ENCODE measurements around the gene MANEA. TPM values are rescaled to one million over a fixed set of nuclear protein-coding genes. Genes with fewer than 3 reads are reported as not detected.

MANEA gene
- total RNA-seq, 1 donor from 2014 or later = 16.3 TPM

DNA sequence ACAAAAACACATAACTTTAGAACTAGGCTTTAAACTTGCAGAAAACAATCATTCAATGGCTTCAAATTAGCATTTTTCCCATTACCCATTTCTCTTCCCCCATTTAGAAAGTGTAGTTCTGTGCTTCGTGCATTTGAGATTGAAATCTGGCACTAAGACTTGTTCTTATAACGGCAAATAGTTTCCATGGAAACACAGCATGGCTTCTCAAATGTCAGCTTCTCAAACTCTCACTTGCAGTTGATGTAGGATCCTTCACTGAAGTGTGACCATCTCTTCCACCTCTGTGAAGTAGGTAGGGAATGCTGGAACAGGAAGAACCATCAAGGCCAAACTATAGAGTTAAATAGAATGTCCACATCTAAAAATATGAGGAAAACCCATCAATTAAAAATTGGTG lies 52.2 kb downstream of the MANEA start:
- TF ChIP-seq, protein P1, sequence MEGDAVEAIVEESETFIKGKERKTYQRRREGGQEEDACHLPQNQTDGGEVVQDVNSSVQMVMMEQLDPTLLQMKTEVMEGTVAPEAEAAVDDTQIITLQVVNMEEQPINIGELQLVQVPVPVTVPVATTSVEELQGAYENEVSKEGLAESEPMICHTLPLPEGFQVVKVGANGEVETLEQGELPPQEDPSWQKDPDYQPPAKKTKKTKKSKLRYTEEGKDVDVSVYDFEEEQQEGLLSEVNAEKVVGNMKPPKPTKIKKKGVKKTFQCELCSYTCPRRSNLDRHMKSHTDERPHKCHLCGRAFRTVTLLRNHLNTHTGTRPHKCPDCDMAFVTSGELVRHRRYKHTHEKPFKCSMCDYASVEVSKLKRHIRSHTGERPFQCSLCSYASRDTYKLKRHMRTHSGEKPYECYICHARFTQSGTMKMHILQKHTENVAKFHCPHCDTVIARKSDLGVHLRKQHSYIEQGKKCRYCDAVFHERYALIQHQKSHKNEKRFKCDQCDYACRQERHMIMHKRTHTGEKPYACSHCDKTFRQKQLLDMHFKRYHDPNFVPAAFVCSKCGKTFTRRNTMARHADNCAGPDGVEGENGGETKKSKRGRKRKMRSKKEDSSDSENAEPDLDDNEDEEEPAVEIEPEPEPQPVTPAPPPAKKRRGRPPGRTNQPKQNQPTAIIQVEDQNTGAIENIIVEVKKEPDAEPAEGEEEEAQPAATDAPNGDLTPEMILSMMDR (IDR thresholded peaks at IDR 0.05) = no peak
- TF ChIP-seq EZH2 (IDR thresholded peaks at IDR 0.05) = no peak
- no peak for TF ChIP-seq EZH2phosphoT487 (IDR thresholded peaks at IDR 0.05)

GRCh38 chr6:95636552-95637431 lies 59.5 kb downstream of the MANEA start:
- H3K4me3 Mint-ChIP-seq = no peak overlapping the region
- no peak for TF ChIP-seq EZH2 (IDR thresholded peaks at IDR 0.05)
- no peak for TF ChIP-seq EZH2phosphoT487 (IDR thresholded peaks at IDR 0.05)
- TF ChIP-seq, protein P1 (IDR thresholded peaks at IDR 0.05) = no peak
- no peak overlapping the region for H3K27ac Mint-ChIP-seq
- Histone ChIP-seq H3K79me2 (ENCODE audit: low read depth) (no peaks in the 10 kb centered on the region), H2AFZ (replicated peaks) (no peak overlapping the region), H4K20me1 (ENCODE audit: low read depth) (no peaks in the 10 kb centered on the region), H3K36me3 (no peaks in the 10 kb centered on the region), H3K4me3 (no peak overlapping the region), H3K9me3 (ENCODE audit: low read depth) (no peaks in the 10 kb centered on the region), H3K4me2 (no peak overlapping the region), H3K27ac (no peak overlapping the region), H3K4me1 (peaks cover 6% of the 10 kb centered on the region), H3F3A (ENCODE audit: low read depth) (no peaks in the 10 kb centered on the region), H3K27me3 (no peaks in the 10 kb centered on the region), H3K9ac (no peak overlapping the region)
- H3K9me3 Mint-ChIP-seq = peaks cover 4% of the 10 kb centered on the region
- H3K27me3 Mint-ChIP-seq (ENCODE audit: insufficient read depth, low read depth) = peaks cover 2% of the 10 kb centered on the region
- no peak for DNase-seq (ENCODE audit: low spot score)
- H3K36me3 Mint-ChIP-seq = no peaks in the 10 kb centered on the region
- H3K4me1 Mint-ChIP-seq = peaks cover 2% of the 10 kb centered on the region

More for the DNA sequence above, 52.2 kb downstream of the MANEA start:
- H3F3A ChIP-seq (ENCODE audit: low read depth) = no peaks in the 10 kb centered on the region
- H3K9ac ChIP-seq = no peak overlapping the region
- DNase-seq (ENCODE audit: low spot score) = no peak
- H3K36me3 Mint-ChIP-seq = no peaks in the 10 kb centered on the region
- no peaks in the 10 kb centered on the region for H3K36me3 ChIP-seq
- H3K27me3 ChIP-seq = no peaks in the 10 kb centered on the region
- H3K4me1 ChIP-seq = no peaks in the 10 kb centered on the region
- no peaks in the 10 kb centered on the region for H4K20me1 ChIP-seq (ENCODE audit: low read depth)
- H3K27me3 Mint-ChIP-seq (ENCODE audit: insufficient read depth, low read depth) = no peaks in the 10 kb centered on the region
- H2AFZ ChIP-seq (replicated peaks) = no peak overlapping the region
- H3K9me3 Mint-ChIP-seq = peaks cover 15% of the 10 kb centered on the region
- no peak overlapping the region for H3K4me3 ChIP-seq
- no peak overlapping the region for H3K4me3 Mint-ChIP-seq
- no peak overlapping the region for H3K4me2 ChIP-seq
- H3K27ac ChIP-seq = no peak overlapping the region
- peak overlapping the region; percentile 38 for H3K27ac Mint-ChIP-seq
- H3K79me2 ChIP-seq (ENCODE audit: low read depth) = no peaks in the 10 kb centered on the region
- peaks cover 15% of the 10 kb centered on the region for H3K4me1 Mint-ChIP-seq
- no peaks in the 10 kb centered on the region for H3K9me3 ChIP-seq (ENCODE audit: low read depth)

- Histone ChIP-seq H3K79me2 (ENCODE audit: low read depth) (no peaks in the 10 kb centered on the region), H3K9ac (no peak overlapping the region), H3K27me3 (no peaks in the 10 kb centered on the region), H4K20me1 (ENCODE audit: low read depth) (no peaks in the 10 kb centered on the region), H3F3A (ENCODE audit: low read depth) (no peaks in the 10 kb centered on the region), H3K9me3 (ENCODE audit: low read depth) (no peaks in the 10 kb centered on the region), H2AFZ (replicated peaks) (no peak overlapping the region), H3K4me3 (no peak overlapping the region), H3K27ac (no peak overlapping the region), H3K36me3 (no peaks in the 10 kb centered on the region), H3K4me1 (no peaks in the 10 kb centered on the region), H3K4me2 (no peak overlapping the region)
- no peaks in the 10 kb centered on the region for H3K4me1 Mint-ChIP-seq
- peak; percentile 20 for DNase-seq (ENCODE audit: low spot score)
- no peaks in the 10 kb centered on the region for H3K36me3 Mint-ChIP-seq
- H3K9me3 Mint-ChIP-seq = no peaks in the 10 kb centered on the region
- no peak overlapping the region for H3K27ac Mint-ChIP-seq
- H3K4me3 Mint-ChIP-seq = no peak overlapping the region
- no peak for TF ChIP-seq EZH2phosphoT487 (IDR thresholded peaks at IDR 0.05)
- TF ChIP-seq, protein P1 (IDR thresholded peaks at IDR 0.05) = peak; percentile 35
- H3K27me3 Mint-ChIP-seq (ENCODE audit: insufficient read depth, low read depth) = no peaks in the 10 kb centered on the region
These were observed 71.3 kb downstream of the MANEA start for GRCh38 chr6:95648636-95649035.

Measured in neural progenitor cell (in vitro differentiated cells).